ENCODE data around the gene NLRX1.
"Not testable (repeated sequence)": the region's sequence is repeated elsewhere in the genome, so short reads cannot be mapped to it uniquely, and the experiment has no call there.

NLRX1 gene

DNA sequence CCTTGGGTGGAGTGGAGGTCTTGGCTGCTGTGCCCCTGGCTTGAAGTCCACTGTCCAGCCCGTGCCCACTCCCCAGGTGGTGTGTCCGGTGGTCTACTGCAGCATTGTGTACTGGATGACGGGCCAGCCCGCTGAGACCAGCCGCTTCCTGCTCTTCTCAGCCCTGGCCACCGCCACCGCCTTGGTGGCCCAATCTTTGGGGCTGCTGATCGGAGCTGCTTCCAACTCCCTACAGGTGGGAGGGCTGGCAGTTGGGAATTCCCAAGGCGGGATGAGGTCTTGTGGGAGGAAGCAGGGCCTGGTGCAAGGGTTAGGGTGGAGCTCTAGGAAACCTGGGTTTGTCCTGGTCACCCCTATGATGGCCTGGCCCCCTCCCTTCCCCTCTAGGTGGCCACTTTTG lies 8.4 kb upstream of the NLRX1 start:
- no peak overlapping the region for H3K4me3 ChIP-seq (ENCODE audit: low read depth, low read length)
- no peak for DNase-seq (ENCODE audit: low read depth)
- TF ChIP-seq, protein P1, sequence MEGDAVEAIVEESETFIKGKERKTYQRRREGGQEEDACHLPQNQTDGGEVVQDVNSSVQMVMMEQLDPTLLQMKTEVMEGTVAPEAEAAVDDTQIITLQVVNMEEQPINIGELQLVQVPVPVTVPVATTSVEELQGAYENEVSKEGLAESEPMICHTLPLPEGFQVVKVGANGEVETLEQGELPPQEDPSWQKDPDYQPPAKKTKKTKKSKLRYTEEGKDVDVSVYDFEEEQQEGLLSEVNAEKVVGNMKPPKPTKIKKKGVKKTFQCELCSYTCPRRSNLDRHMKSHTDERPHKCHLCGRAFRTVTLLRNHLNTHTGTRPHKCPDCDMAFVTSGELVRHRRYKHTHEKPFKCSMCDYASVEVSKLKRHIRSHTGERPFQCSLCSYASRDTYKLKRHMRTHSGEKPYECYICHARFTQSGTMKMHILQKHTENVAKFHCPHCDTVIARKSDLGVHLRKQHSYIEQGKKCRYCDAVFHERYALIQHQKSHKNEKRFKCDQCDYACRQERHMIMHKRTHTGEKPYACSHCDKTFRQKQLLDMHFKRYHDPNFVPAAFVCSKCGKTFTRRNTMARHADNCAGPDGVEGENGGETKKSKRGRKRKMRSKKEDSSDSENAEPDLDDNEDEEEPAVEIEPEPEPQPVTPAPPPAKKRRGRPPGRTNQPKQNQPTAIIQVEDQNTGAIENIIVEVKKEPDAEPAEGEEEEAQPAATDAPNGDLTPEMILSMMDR (IDR thresholded peaks at IDR 0.05; ENCODE audit: insufficient read depth, low read depth, low read length, missing control alignments): no peak

DNA sequence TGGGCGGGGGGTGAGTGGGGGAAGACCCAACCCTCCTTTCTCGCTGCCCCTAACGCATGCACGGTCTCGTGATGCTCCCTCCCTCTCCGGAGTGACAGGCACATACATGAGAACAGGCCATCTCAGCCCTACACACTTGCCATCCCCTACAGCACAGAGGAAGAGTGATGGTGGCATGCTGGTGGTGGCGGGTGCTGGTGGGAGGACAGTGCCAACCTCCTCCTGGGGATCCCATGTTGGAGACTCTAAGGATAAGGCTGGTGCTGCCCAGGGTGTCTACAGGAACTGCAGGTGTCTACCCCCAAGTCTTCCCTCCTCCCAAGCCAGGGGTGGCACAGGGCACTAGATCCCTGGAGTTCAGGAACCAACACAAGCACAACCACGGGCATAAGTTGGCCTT lies 6.7 kb upstream of the NLRX1 start:
- TF ChIP-seq, protein P1 (IDR thresholded peaks at IDR 0.05; ENCODE audit: insufficient read depth, low read depth, low read length, missing control alignments): no peak
- DNase-seq (ENCODE audit: low read depth): no peak
- no peak overlapping the region for H3K4me3 ChIP-seq (ENCODE audit: low read depth, low read length)

DNA sequence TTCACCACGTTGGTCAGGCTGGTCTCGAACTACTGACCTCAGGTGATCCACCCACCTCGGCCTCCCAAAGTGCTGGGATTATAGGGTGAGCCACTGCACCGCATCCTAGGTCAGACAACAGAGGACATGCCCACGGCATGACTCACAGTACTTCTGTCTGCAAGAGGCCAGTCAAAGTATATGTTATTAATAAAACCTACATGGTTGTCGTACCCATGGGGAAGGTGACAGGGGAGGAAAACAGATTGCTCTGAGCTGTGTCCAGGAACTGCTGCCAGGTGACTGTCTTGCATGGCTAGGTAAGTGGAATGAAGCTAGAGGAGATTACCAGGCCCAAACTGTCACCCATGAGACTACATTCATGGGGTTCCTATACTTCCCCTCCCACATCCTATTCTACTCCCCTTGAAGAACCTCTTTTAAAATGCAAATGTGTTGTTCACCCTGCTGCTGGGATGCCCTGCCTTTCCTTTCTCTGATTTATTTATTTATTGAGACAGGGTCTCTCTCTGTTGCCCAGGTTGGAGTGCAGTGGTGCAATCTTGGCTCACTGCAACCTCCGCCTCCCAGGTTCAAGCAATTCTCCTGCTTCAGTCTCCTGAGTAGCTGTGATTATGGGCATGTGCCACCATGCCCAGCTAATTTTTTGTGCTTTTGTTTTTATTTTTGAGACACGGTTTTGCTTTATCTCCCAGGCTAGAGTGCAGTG lies 2.0 kb upstream of the NLRX1 start:
- no peak for DNase-seq (ENCODE audit: low read depth)
- TF ChIP-seq, protein P1 (IDR thresholded peaks at IDR 0.05; ENCODE audit: insufficient read depth, low read depth, low read length, missing control alignments): no peak
- no peak overlapping the region for H3K4me3 ChIP-seq (ENCODE audit: low read depth, low read length)

DNA sequence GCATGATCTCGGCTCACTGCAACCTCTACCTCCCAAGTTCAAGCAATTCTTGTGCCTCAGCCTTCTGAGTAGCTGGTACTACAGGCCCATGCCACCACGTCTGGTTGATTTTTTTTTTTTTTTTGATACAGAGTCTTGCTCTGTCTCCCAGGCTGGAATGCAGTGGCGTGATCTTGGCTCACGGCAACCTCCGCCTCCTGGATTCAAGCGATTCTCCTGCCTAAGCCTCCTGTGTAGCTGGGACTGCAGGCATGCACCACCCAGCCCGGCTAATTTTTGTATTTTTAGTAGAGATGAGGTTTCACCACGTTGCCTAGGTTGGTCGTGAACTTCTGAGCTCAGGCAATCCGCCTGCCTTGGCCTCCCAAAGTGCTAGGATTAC lies 1.5 kb upstream of the NLRX1 start:
- not testable (repeated sequence) for H3K4me3 ChIP-seq (ENCODE audit: low read depth, low read length); DNase-seq (ENCODE audit: low read depth)

DNA sequence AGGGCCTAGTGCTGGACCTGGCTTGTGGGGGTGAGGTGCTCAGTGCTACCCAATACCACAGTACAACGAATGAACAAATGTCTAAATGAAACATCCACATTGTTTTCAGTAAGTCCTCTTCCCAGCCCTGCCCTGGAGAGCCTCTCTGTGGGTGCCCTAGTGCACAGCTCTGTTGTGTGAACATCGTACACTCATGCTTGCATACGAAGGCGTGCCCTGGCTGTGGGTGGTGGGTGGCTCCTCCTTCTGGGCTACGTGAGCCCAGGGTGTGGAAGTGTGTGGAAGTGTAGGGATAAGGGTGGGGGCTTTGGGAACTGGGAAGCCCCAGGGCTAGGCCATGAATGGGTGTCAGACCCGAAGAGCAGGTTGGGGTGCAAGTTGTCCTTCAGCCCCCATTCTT lies 592 bp upstream of the NLRX1 start:
- no peak for DNase-seq (ENCODE audit: low read depth)
- TF ChIP-seq, protein P1 (IDR thresholded peaks at IDR 0.05; ENCODE audit: insufficient read depth, low read depth, low read length, missing control alignments): no peak
- no peak overlapping the region for H3K4me3 ChIP-seq (ENCODE audit: low read depth, low read length)

DNA sequence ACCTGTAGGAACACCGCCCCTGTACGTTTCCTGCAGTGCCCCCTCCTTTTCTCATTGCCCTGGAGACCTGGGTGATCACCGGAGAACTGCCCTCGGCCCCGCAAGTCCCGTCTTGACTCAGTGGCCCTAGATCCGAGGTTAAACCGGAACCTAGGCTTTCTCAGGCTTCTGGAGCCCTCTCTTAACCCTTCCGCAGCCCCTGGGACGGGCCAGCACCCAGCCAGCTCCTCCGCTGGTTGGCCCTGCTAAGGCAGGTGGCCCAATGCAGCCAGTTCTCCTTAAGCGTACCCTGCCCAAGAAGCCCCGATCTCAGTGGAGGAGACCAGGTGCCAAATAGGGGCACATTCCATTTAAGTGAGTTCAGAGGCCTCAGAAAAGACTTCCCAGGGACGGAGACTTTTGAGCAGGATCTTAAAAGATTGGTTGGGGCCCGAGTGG lies 776 bp downstream of the NLRX1 start:
- H3K4me3 ChIP-seq (ENCODE audit: low read depth, low read length): peak overlapping the region; percentile 91
- DNase-seq (ENCODE audit: low read depth): peak; percentile 71
- TF ChIP-seq, protein P1 (IDR thresholded peaks at IDR 0.05; ENCODE audit: insufficient read depth, low read depth, low read length, missing control alignments): no peak

DNA sequence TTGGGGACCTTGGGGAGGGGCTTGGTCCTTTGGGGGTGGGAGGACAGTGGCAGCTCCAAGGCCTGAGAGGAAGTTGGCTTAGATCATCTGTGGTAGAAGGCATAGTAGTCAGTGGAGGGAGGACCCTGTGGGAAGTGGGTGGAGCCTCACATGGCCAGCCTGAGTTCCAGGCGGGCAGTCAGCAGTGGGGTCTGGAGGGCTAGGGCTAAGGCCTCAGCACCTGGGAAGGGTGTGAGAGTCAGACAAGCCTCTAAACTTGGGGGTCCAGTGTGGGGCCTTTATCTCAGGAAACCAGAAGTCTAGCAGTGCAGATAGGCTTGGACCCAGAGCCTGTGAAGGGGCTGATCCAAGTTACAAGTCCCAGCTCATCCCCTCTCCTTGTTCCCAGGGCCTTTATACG lies 4.0 kb downstream of the NLRX1 start:
- DNase-seq (ENCODE audit: low read depth): no peak
- TF ChIP-seq, protein P1 (IDR thresholded peaks at IDR 0.05; ENCODE audit: insufficient read depth, low read depth, low read length, missing control alignments): no peak
- H3K4me3 ChIP-seq (ENCODE audit: low read depth, low read length): no peak overlapping the region

Data from GM12865 (cell line).